Neural progenitor cell (in vitro differentiated cells): ENCODE data around the gene FOXN3.

Experiments
- CTCF ChIP-seq: fragments of 200-600 bp; sonication (generic); IDR thresholded peaks from 2 replicates; pipeline ENCODE4 v1.5.1; 2017; ENCODE audit warnings: antibody characterized with exemption, mild to moderate bottlenecking
- EZH2 ChIP-seq: fragments of 200-600 bp; sonication (generic); IDR thresholded peaks from 2 replicates; pipeline ENCODE4 v1.6.1; 2017; ENCODE audit warnings: antibody characterized with exemption, mild to moderate bottlenecking, moderate library complexity
- EZH2phosphoT487 ChIP-seq: fragments of 200-600 bp; sonication (generic); IDR thresholded peaks from 2 replicates; pipeline ENCODE4 v1.6.1; 2017; ENCODE audit warnings: antibody characterized with exemption

- TF ChIP-seq CTCF (no peak), EZH2phosphoT487 (no peak), EZH2 (no peak)
Measured at GRCh38 chr14:89428546-89429198, 11.6 kb upstream of the FOXN3 start.
